Muscle of leg (tissue), 11 donors: ENCODE data around the gene SORL1. TPM values are rescaled to one million over a fixed set of nuclear protein-coding genes. Genes with fewer than 3 reads are reported as not detected.

ENCODE experiments used
- DNase-seq: peaks from one replicate; pipeline ENCODE4 v3.0.0; 2013
- H3K27ac ChIP-seq: one replicate; pipeline ENCODE4 v1.5.1; 2013; ENCODE audit warnings: mild to moderate bottlenecking, low read length, control low read depth
- H3K27me3 ChIP-seq: one replicate; pipeline ENCODE4 v1.6.1; 2013; ENCODE audit warnings: low read length; ENCODE audit not compliant: control insufficient read depth, insufficient read depth
- H3K36me3 ChIP-seq: one replicate; pipeline ENCODE4 v1.6.1; 2013; ENCODE audit warnings: low read length; ENCODE audit not compliant: control insufficient read depth, insufficient read depth
- H3K4me1 ChIP-seq: one replicate; pipeline ENCODE4 v1.6.1; 2013; ENCODE audit warnings: low read length; ENCODE audit not compliant: control insufficient read depth, insufficient read depth
- H3K4me3 ChIP-seq: one replicate; pipeline ENCODE4 v1.5.1; 2013; ENCODE audit warnings: low read length, control low read depth
- H3K9me3 ChIP-seq: replicated peaks from 2 replicates; pipeline ENCODE4 v1.6.1; 2013; ENCODE audit warnings: low read depth, low read length; ENCODE audit not compliant: control insufficient read depth
- WGBS: methylation state at CpG from one replicate; pipeline ENCODE4 v1.1.5; 2013; ENCODE audit warnings: missing lambda C conversion rate; ENCODE audit not compliant: insufficient coverage; 5-methylcytosine and 5-hydroxymethylcytosine counted together
- polyA plus RNA-seq, 8 donors: library from polyadenylated mRNA; unstranded; fragments of 120-200 nt; gene quantifications; one replicate each; pipeline versions ENCODE4 v1.2.1 to v1.2.3, GENCODE V29; 2013; ENCODE audit warnings: inconsistent platforms in 1 of 8, low replicate concordance in 1 of 8; ENCODE audit not compliant: insufficient read length in 8 of 8, insufficient read depth in 1 of 8
- total RNA-seq: library from RNA; stranded (reverse); fragments of 120-200 nt; gene quantifications from one replicate; pipeline ENCODE4 v1.2.4, GENCODE V29; 2013

Gene SORL1
- total and polyA plus RNA-seq, 9 donors: 1.0 to 3.1 (median 1.9) TPM

DNA sequence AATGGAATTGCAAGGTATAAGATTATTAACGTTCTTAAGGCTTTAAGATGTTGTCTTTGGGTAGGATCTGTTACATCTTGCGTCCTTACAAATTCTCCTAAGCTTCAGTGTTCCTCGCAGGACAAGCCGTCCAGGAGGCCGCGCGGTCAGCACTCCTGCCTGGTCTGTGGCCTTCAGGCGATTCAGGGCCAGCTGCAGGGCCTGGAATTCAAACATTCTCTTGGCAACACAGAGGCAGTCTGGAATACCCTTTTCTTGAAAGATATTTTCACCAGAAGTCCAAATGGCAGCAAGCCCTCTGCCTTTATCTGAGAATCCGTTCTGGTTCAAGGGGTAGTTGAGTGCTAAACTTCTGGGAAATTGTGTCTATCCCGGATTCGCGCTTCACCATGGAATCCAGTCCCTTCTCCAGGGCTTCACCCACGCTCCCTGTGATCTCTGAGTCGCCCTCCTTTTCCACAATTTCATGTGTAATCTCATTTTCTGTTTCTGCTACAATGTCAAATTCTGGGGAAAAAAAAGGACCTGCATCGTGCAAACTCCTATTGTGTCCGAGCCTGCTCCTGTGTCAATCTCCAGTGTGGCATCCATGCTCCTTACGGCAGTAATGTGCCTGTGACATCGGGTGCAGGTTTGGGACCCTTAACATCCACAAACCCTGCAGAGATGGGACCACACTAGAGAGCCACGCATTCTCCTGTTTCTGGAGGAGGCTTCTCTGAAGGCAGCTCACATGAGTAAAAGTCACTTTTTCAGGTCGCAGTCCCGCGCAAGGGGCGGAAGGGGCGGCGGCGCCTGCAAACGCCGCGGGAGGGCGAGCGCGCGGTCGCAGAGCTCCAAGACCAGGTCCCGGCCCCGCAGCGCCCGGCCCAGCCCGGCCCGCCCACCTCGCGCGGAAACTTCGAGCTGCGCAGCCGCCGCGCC, 25.4 kb upstream of the SORL1 start:
- H3K27ac ChIP-seq: no peak overlapping the region
- DNase-seq: peak; percentile 25
- H3K9me3 ChIP-seq: no peaks in the 10 kb centered on the region
- H3K27me3 ChIP-seq: peaks cover 13% of the 10 kb centered on the region
- peaks cover 7% of the 10 kb centered on the region for H3K4me1 ChIP-seq
- peak overlapping the region; percentile 32 for H3K4me3 ChIP-seq
- H3K36me3 ChIP-seq: no peaks in the 10 kb centered on the region
- WGBS: 12% methylated on average over 41 of the region's 48 CpGs

- no peak overlapping the region for H3K4me3 ChIP-seq
- H3K9me3 ChIP-seq: no peaks in the 10 kb centered on the region
- no peak for DNase-seq
- peaks cover 13% of the 10 kb centered on the region for H3K27me3 ChIP-seq
- H3K27ac ChIP-seq: no peak overlapping the region
- H3K36me3 ChIP-seq: no peaks in the 10 kb centered on the region
- peaks cover 7% of the 10 kb centered on the region for H3K4me1 ChIP-seq
- WGBS: 0% methylated on average over 7 of the region's 8 CpGs
These were observed 24.7 kb upstream of the SORL1 start for GRCh38 chr11:121427400-121427744.

DNA sequence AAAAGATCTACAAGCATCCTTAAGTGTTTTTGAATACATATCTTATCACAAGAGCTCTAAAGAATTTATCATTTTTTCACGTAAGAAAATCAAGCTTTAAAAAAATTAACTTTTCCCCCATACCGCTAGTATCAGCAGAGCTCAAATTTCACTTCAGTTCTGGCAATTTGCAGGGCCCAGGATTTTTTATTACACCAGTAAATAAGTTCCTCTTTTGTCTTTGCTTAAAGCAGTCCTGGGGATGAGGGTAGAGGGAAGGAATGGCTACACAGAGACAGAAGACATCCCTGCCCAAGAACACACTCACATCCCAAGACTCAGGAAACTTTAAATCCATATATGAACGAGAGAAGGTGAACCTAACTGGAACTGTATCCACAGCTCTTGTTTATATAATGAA, 22.6 kb upstream of the SORL1 start:
- Histone ChIP-seq H3K27me3 (peaks cover 13% of the 10 kb centered on the region), H3K9me3 (no peaks in the 10 kb centered on the region), H3K27ac (no peak overlapping the region), H3K4me1 (peaks cover 7% of the 10 kb centered on the region), H3K36me3 (no peaks in the 10 kb centered on the region), H3K4me3 (no peak overlapping the region)
- DNase-seq: peak; percentile 21
- no CpG with 5 or more reads among the region's 3 CpGs for WGBS

DNA sequence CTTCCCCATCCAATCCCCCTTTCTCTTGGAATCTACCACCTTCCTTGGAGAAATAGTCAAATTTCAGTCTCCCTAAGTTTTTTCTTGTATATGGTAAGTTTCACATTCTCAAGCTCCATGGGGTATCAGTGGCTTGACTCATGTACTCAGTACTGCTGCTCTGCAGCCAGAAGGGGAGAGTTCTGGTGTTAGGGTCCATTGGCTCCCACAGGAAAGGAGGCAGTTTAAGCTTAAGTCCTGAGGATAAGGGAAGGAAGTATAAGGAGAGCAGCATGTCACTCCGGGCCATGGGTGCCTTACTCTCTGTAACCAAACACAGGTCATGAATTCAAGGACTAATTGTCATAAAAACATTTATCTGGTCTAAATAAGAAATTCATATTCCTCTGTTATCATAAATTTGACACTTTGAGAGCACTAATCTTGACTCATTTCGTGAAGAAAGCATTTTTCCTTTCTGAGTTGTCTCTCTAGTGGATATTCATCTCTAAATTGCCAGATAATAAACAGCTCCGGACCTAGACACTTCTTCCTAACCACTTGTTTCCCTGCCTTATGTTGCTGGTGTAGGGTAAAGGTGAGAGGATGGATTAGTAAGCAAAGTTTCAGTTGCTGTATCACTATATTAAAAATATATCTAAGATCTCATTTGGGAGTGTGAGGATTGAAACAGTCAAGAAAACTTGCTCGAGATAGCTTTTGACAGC, 20.1 kb upstream of the SORL1 start:
- Histone ChIP-seq H3K36me3 (no peaks in the 10 kb centered on the region), H3K27me3 (peaks cover 6% of the 10 kb centered on the region), H3K9me3 (no peaks in the 10 kb centered on the region), H3K4me1 (peaks cover 1% of the 10 kb centered on the region), H3K27ac (no peak overlapping the region), H3K4me3 (no peak overlapping the region)
- 100% methylated on average over 1 of the region's 4 CpGs for WGBS
- DNase-seq: no peak

GRCh38 chr11:121435132-121435531, 17.0 kb upstream of the SORL1 start:
- H3K9me3 ChIP-seq: no peaks in the 10 kb centered on the region
- no peak overlapping the region for H3K4me3 ChIP-seq
- no peak for DNase-seq
- no peak overlapping the region for H3K27ac ChIP-seq
- no CpG with 5 or more reads among the region's 4 CpGs for WGBS
- H3K27me3 ChIP-seq: no peaks in the 10 kb centered on the region
- no peaks in the 10 kb centered on the region for H3K4me1 ChIP-seq
- H3K36me3 ChIP-seq: no peaks in the 10 kb centered on the region

GRCh38 chr11:121435551-121436511, 16.3 kb upstream of the SORL1 start:
- Histone ChIP-seq H3K4me1 (no peaks in the 10 kb centered on the region), H3K27me3 (no peaks in the 10 kb centered on the region), H3K4me3 (no peak overlapping the region), H3K36me3 (no peaks in the 10 kb centered on the region), H3K9me3 (no peaks in the 10 kb centered on the region), H3K27ac (no peak overlapping the region)
- no peak for DNase-seq
- WGBS: 63% methylated on average over 1 of the region's 3 CpGs

GRCh38 chr11:121437018-121437685, 15.0 kb upstream of the SORL1 start:
- Histone ChIP-seq H3K4me3 (no peak overlapping the region), H3K4me1 (no peaks in the 10 kb centered on the region), H3K9me3 (no peaks in the 10 kb centered on the region), H3K27me3 (no peaks in the 10 kb centered on the region), H3K36me3 (no peaks in the 10 kb centered on the region), H3K27ac (no peak overlapping the region)
- DNase-seq: no peak

DNA sequence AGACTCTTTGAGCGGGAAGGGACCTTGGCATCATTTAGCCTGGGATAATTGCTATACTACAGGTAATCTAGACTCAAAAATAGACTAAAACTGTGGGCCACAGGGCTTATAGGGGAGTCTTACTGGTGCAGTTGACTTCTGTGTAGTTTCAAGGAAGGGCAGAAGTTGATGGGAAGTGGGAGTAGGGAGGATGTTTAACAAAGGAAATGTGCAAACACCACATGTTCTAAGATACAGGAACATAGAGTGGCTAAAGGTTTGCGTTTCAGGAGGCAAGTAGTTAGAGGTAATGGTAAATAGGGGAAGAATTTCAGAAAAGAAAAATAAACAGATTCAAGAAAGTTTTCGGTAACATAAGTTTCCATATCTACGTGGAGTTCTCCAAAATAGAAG, 14.4 kb upstream of the SORL1 start:
- H3K27me3 ChIP-seq: no peaks in the 10 kb centered on the region
- no peak overlapping the region for H3K27ac ChIP-seq
- no peak overlapping the region for H3K4me3 ChIP-seq
- 80% methylated on average over 1 of the region's 4 CpGs for WGBS
- no peaks in the 10 kb centered on the region for H3K36me3 ChIP-seq
- no peak for DNase-seq
- no peaks in the 10 kb centered on the region for H3K4me1 ChIP-seq
- no peaks in the 10 kb centered on the region for H3K9me3 ChIP-seq

GRCh38 chr11:121439337-121439736, 12.8 kb upstream of the SORL1 start:
- Histone ChIP-seq H3K9me3 (no peaks in the 10 kb centered on the region), H3K27me3 (peaks cover 1% of the 10 kb centered on the region), H3K4me1 (no peaks in the 10 kb centered on the region), H3K4me3 (no peak overlapping the region), H3K27ac (no peak overlapping the region), H3K36me3 (no peaks in the 10 kb centered on the region)
- no peak for DNase-seq
- no CpG with 5 or more reads among the region's 4 CpGs for WGBS
